Measurements from ENCODE around the gene MOGAT1. TPM values are rescaled to one million over a fixed set of nuclear protein-coding genes. Genes with fewer than 3 reads are reported as not detected.

MOGAT1 gene
- total RNA-seq, 4 donors from 2014 or later = not detected

- no peak for TF ChIP-seq POLR2AphosphoS5 (IDR thresholded peaks at IDR 0.05)
- TF ChIP-seq CTCF (IDR thresholded peaks at IDR 0.05) = no peak
- no peak for TF ChIP-seq EP300 (IDR thresholded peaks at IDR 0.05)
- no peak for TF ChIP-seq POLR2A (IDR thresholded peaks at IDR 0.05)
- no peak overlapping the region for H3K27ac ChIP-seq
- H3K36me3 ChIP-seq = no peaks in the 10 kb centered on the region
- DNase-seq (ENCODE audit: low spot score in 2 of 2) = no peak
- no peak overlapping the region for H3K4me3 ChIP-seq
- H3K9me3 ChIP-seq = no peaks in the 10 kb centered on the region
- peaks cover 25% of the 10 kb centered on the region for H3K27me3 ChIP-seq
- 76% methylated on average over 9 of the region's 9 CpGs for WGBS
- peaks cover 14% of the 10 kb centered on the region for H3K4me1 ChIP-seq
These were observed 1.0 kb upstream of the MOGAT1 start for GRCh38 chr2:222670191-222671038.

DNA sequence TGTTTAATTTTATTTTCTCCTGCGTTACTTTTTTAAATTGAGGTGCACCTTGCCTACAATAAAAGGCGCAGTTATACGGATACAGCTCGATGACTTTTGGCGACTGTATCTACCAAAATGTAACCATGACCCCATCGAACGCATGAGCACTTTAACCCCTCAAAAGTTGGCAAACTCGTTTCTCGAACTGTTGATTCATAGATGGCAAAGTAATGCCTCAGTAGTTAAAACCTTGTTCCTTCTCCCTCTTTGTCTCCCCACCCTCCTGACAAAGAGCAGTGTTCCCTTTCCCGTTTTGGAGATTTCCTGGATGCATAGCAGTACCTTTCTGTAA lies 577 bp downstream of the MOGAT1 start:
- Histone ChIP-seq H3K27ac (no peak overlapping the region), H3K27me3 (peaks cover 25% of the 10 kb centered on the region), H3K9me3 (no peaks in the 10 kb centered on the region), H3K36me3 (no peaks in the 10 kb centered on the region), H3K4me3 (peak overlapping the region; percentile 46), H3K4me1 (peaks cover 14% of the 10 kb centered on the region)
- no peak for DNase-seq (ENCODE audit: low spot score in 2 of 2)
- 17% methylated on average over 10 of the region's 10 CpGs for WGBS
- TF ChIP-seq POLR2A (IDR thresholded peaks at IDR 0.05) (no peak), CTCF (IDR thresholded peaks at IDR 0.05) (no peak), EP300 (IDR thresholded peaks at IDR 0.05) (no peak), POLR2AphosphoS5 (IDR thresholded peaks at IDR 0.05) (no peak)

GRCh38 chr2:222673273-222673672 lies 1.8 kb downstream of the MOGAT1 start:
- Histone ChIP-seq H3K4me3 (no peak overlapping the region), H3K27ac (no peak overlapping the region), H3K27me3 (peaks cover 25% of the 10 kb centered on the region), H3K4me1 (peaks cover 14% of the 10 kb centered on the region), H3K36me3 (no peaks in the 10 kb centered on the region), H3K9me3 (no peaks in the 10 kb centered on the region)
- WGBS = 62% methylated on average over 7 of the region's 7 CpGs
- DNase-seq (ENCODE audit: low spot score in 2 of 2) = no peak
- TF ChIP-seq POLR2A (IDR thresholded peaks at IDR 0.05) (no peak), POLR2AphosphoS5 (IDR thresholded peaks at IDR 0.05) (no peak), EP300 (IDR thresholded peaks at IDR 0.05) (no peak), CTCF (IDR thresholded peaks at IDR 0.05) (no peak)

DNA sequence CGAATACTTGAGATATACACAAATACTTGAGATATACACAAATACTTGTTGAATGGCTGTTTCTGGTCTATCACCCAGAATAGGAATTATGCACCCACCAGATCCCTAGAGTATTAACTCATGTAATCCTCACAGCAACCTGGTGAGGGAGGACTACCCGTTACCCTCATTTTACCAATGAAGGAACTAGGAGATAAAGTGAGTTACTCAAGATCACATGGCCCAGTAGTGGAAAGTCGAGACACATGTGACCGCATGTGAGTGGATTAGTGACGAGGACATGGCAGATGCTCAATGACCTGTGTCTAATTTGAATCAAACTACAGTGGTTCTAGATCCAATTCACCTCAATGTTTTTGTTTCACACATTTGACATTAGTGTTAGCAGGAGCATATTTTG lies 2.4 kb downstream of the MOGAT1 start:
- H3K4me1 ChIP-seq = peaks cover 14% of the 10 kb centered on the region
- no peak overlapping the region for H3K27ac ChIP-seq
- H3K9me3 ChIP-seq = no peaks in the 10 kb centered on the region
- 80% methylated on average over 5 of the region's 5 CpGs for WGBS
- H3K36me3 ChIP-seq = no peaks in the 10 kb centered on the region
- H3K4me3 ChIP-seq = no peak overlapping the region
- DNase-seq (ENCODE audit: low spot score in 2 of 2) = no peak
- peaks cover 31% of the 10 kb centered on the region for H3K27me3 ChIP-seq
- TF ChIP-seq CTCF (IDR thresholded peaks at IDR 0.05) = no peak
- no peak for TF ChIP-seq EP300 (IDR thresholded peaks at IDR 0.05)
- TF ChIP-seq POLR2A (IDR thresholded peaks at IDR 0.05) = no peak
- TF ChIP-seq POLR2AphosphoS5 (IDR thresholded peaks at IDR 0.05) = no peak

- Histone ChIP-seq H3K4me1 (no peaks in the 10 kb centered on the region), H3K27ac (no peak overlapping the region), H3K4me3 (no peak overlapping the region), H3K9me3 (no peaks in the 10 kb centered on the region), H3K36me3 (no peaks in the 10 kb centered on the region), H3K27me3 (peaks cover 33% of the 10 kb centered on the region)
- TF ChIP-seq POLR2AphosphoS5 (IDR thresholded peaks at IDR 0.05) (no peak), CTCF (IDR thresholded peaks at IDR 0.05) (no peak), EP300 (IDR thresholded peaks at IDR 0.05) (no peak), POLR2A (IDR thresholded peaks at IDR 0.05) (no peak)
- 69% methylated on average over 3 of the region's 3 CpGs for WGBS
- no peak for DNase-seq (ENCODE audit: low spot score in 2 of 2)
These were observed 6.5 kb downstream of the MOGAT1 start for GRCh38 chr2:222677981-222678380.
